ENCODE measurements around the gene MOK. TPM values are rescaled to one million over a fixed set of nuclear protein-coding genes. Genes with fewer than 3 reads are reported as not detected.

MOK gene
- total and polyA plus RNA-seq, 2 of the 4 experiments (the other 2 are of a cell fraction), result 16.8 to 48.5 TPM

DNA sequence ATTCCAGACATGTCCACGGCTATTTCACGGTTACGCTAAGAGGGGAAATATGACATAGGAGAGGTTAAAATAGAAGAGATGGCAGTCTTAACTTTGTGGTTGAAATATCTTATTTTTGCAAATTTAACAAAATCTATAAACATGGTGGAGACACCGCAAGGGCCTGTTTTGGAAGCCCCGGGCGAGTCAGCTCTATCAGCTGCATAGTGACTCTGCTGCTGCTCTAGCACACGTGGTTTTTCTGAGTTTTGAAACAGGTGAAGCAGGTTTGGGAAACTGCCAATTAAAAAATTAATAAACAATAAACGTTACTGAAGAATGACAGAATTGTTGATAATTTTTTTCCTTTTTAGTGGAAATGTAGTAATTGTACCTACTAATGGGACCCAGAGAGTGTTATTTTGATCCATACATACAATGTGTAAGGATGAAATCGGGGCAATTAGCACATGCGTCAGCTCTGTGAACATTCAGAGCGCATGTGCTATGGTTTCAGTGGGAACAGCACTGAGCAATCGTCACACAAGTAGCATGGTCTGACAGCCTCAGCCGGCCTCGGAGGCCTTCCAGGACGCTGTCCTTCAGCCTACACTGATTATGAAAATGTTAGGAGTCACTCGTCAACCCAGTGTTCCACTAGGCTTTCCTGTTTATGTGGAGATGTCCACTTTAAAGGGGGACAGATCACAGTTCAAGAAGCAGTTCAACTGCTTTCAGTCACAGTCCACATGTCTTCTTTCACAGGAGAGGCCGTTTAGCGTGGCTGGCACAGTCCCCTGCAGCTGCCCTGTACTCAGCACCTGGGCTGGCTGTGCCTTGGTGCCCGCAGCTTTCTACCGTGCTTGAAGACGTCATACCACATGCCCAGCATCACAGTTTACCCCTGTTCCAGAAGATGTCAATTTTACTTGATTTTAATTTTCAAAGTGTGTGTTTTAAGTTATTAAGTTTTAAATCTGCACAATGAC lies 51.8 kb downstream of the MOK start:
- Histone ChIP-seq H3K4me3 (ENCODE audit: insufficient read depth, low read depth, low read length) (no peak overlapping the region), H4K91ac (ENCODE audit: insufficient read depth, low read depth, low read length) (peak overlapping the region; percentile 72; the same call in 1 of the 2 replicates), H3K9ac (ENCODE audit: low read depth, low read length) (no peak overlapping the region), H4K8ac (ENCODE audit: low read depth in 2 of 2, low read length in 2 of 2) (peak overlapping the region; percentile 41 to 89), H3K79me1 (ENCODE audit: low read depth in 1 of 2, low read length in 2 of 2) (peaks cover 4 to 5% of the 10 kb centered on the region in 2 experiments; a peak in 2 of 4 replicates), H3K56ac (ENCODE audit: extremely low read depth, insufficient read depth, low read length) (no peak overlapping the region), H3K9me1 (ENCODE audit: insufficient read depth, low read length) (peaks cover 17% of the 10 kb centered on the region), H2BK15ac (ENCODE audit: low read depth, low read length) (peak overlapping the region; percentile 69; the same call in 1 of the 3 replicates), H3K14ac (replicated peaks; ENCODE audit: low read depth, low read length) (peak overlapping the region; percentile 68), H2AK5ac (ENCODE audit: low read depth, low read length) (peak overlapping the region; percentile 82), H3K4me2 (ENCODE audit: low read depth, low read length) (no peak overlapping the region), H3K9me3 (ENCODE audit: control insufficient read depth, insufficient read depth, low read length) (no peaks in the 10 kb centered on the region), H3K4ac (ENCODE audit: low read depth, low read length) (peak overlapping the region; percentile 76), H3K27ac (ENCODE audit: insufficient read depth, low read length) (peak overlapping the region; percentile 44), H2BK120ac (ENCODE audit: low read depth, low read length) (peak overlapping the region; percentile 76), H2AFZ (replicated peaks; ENCODE audit: low read length, poor library complexity) (peak overlapping the region; percentile 69), H4K20me1 (ENCODE audit: insufficient read depth, low read length) (no peaks in the 10 kb centered on the region), H3K23ac (ENCODE audit: low read depth, low read length) (peak overlapping the region; percentile 68; the same call in 1 of the 2 replicates), H2BK5ac (ENCODE audit: low read depth, low read length, poor library complexity, severe bottlenecking) (peak overlapping the region; percentile 76), H3K27me3 (ENCODE audit: control insufficient read depth, insufficient read depth, low read length) (no peaks in the 10 kb centered on the region; the same call in 1 of the 2 replicates), H3K4me1 (ENCODE audit: control insufficient read depth, insufficient read depth, low read length) (peaks cover 18% of the 10 kb centered on the region), H3K18ac (ENCODE audit: low read depth, low read length) (peak overlapping the region; percentile 48; the same call in 1 of the 2 replicates), H2AK9ac (replicated peaks; ENCODE audit: low read depth, low read length, poor library complexity) (no peak overlapping the region), H4K5ac (ENCODE audit: low read depth, low read length) (peak overlapping the region; percentile 66; the same call in 1 of the 2 replicates), H2BK20ac (ENCODE audit: low read depth, low read length) (peak overlapping the region; percentile 69), H3K36me3 (ENCODE audit: control insufficient read depth, insufficient read depth, low read length) (no peaks in the 10 kb centered on the region; the same call in 1 of the 2 replicates)
- dilution Hi-C loops (cut with HindIII; ENCODE audit: low sequenced_read_pairs, unreplicated experiment) (no loop called here), in situ Hi-C loops (cut with MboI; ENCODE audit: low sequenced_read_pairs) (no loop called here), intact Hi-C loops (cut with micrococcal nuclease) (no loop called here)
- ChIA-PET POLR2A (ENCODE audit: unreplicated experiment) (no interaction called here), CTCF (interaction anchor here (0.6 to 0.7 kb wide), 2 partner anchors 10 to 66 kb away, joined by 3 read pairs; no protein-coding TSS in a partner anchor)
- BruUV-seq (replicated peaks), result no TSS peak
- ATAC-seq (ENCODE audit: low read depth), result no peak
- DNase-seq, result no peak
- WGBS, 2 experiments (ENCODE audit: extremely low coverage in 2 of 2, insufficient read length in 1 of 2), result 44% methylated on average over 5 of the region's 21 CpGs; no CpG with 5 or more reads in 1 of the 2 experiments
- TF ChIP-seq CHD1 (IDR thresholded peaks at IDR 0.05; ENCODE audit: low read depth, low read length) (no peak), SMC3 (IDR thresholded peaks at IDR 0.05; ENCODE audit: low read depth, low read length) (no peak), NFE2L2 (IDR thresholded peaks at IDR 0.05; ENCODE audit: low read depth, low read length) (no peak), POLR2A (IDR thresholded peaks at IDR 0.05; ENCODE audit: low read depth, low read length) (no peak), CEBPB (IDR thresholded peaks at IDR 0.05; ENCODE audit: low read depth, low read length) (no peak), FOS (IDR thresholded peaks at IDR 0.05; ENCODE audit: low read depth, low read length) (no peak)
